ENCODE data around the gene GRM1.

DNA sequence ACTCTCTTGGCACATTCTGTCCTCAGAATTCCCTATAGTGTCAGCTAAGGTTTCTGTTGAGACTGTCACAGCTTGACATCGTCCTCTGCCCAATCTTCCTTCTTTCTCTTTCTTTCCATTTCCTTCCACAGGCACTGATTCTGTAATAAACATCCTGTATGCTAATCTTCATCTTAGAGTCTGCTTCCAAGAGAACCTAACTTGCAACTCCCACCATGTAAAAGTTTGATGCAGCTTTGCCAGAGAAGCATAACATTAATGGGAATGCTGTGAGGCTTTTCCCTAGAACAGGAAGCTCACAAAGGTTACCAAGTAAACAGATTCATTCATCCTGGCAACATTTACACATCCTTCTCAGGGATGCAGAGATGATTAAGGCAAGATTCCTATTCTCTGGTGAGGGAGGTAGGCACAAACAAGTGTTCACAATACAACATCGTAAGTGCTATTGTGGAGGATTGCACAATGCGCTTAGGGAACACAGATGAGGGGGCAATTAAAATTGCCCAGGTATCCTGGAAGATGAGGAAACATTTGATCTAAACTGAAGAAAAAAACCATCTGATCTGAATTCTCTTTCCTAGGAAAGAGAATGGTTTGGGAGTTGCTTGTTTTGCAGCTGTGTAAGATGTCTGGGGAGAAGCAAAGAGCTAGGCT, 74.7 kb downstream of the GRM1 start:
- no peak for TF ChIP-seq ELF4 (IDR thresholded peaks at IDR 0.05)
- TF ChIP-seq ZNF384 (IDR thresholded peaks at IDR 0.05), result no peak
- no peak for TF ChIP-seq BHLHE40 (IDR thresholded peaks at IDR 0.05; ENCODE audit: borderline replicate concordance)
